T-helper 17 cell (primary cell): Measurements from ENCODE around the gene SLC16A5. TPM values are rescaled to one million over a fixed set of nuclear protein-coding genes. Genes with fewer than 3 reads are reported as not detected.
"Not testable (repeated sequence)": the region's sequence is repeated elsewhere in the genome, so short reads cannot be mapped to it uniquely, and the experiment has no call there.

ENCODE experiments used
- ATAC-seq: fragments of 150-1000 bp; cut with Tn5 transposase; 2 replicates; pipeline ENCODE4 v1.10.0; 2021; ENCODE audit warnings: mild to moderate bottlenecking, moderate library complexity
- DNase-seq, 3 donors: peaks; one replicate each; pipeline versions ENCODE4 v3.0.0 to v3.0.0-alpha.2; 2020 to 2021
- H3K9me3 ChIP-seq: one replicate; pipeline ENCODE4 v1.7.0; 2013; ENCODE audit warnings: low read length, mild to moderate bottlenecking; ENCODE audit not compliant: control insufficient read depth, poor library complexity, severe bottlenecking
- H3K27ac Mint-ChIP-seq: one replicate; pipeline ENCODE4 v1.8.0; 2022; ENCODE audit warnings: mild to moderate bottlenecking, moderate library complexity, mixed read lengths
- H3K27me3 Mint-ChIP-seq: one replicate; pipeline ENCODE4 v1.8.0; 2022; ENCODE audit warnings: mixed read lengths
- H3K36me3 Mint-ChIP-seq: one replicate; pipeline ENCODE4 v1.8.0; 2022; ENCODE audit warnings: low read depth, mixed read lengths
- H3K4me1 Mint-ChIP-seq: one replicate; pipeline ENCODE4 v1.8.0; 2022; ENCODE audit warnings: mild to moderate bottlenecking, mixed read lengths
- H3K4me3 Mint-ChIP-seq: one replicate; pipeline ENCODE4 v1.8.0; 2022; ENCODE audit warnings: mild to moderate bottlenecking, moderate library complexity, mixed read lengths
- total RNA-seq, 4 donors: library from RNA in 2 of 4; stranded (reverse) in 2 of 4; gene quantifications; one replicate each; pipeline ENCODE4 v1.2.3 and lab custom pipeline; 2022 to 2026

Gene SLC16A5
- total RNA-seq, 2 donors from 2014 or later: 11.7 to 14.9 TPM

DNA sequence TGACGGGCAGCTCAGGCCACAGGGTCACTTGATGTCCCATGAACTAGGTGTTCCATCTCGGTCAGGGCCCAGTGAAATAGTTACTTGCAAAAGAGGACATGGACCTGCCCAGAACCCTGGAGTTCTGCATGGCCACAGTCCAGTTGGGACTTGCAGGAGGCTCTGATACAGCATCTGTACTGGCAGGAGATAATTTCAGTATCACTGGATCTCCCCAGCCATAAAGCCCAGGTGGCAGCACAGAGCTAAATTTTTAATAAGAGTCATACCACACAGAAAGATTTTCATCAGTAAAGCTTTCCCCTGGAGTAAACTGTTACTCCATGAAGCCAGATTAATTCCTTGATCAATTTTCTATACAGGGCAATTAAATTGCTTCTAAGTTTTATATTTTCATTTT, 18.0 kb upstream of the SLC16A5 start:
- H3K9me3 ChIP-seq: no peaks in the 10 kb centered on the region
- peak; percentile 28 for ATAC-seq
- DNase-seq: no peak
- H3K36me3 Mint-ChIP-seq: no peaks in the 10 kb centered on the region
- no peak overlapping the region for H3K27ac Mint-ChIP-seq
- H3K4me1 Mint-ChIP-seq: peaks cover 23% of the 10 kb centered on the region
- H3K27me3 Mint-ChIP-seq: no peaks in the 10 kb centered on the region
- H3K4me3 Mint-ChIP-seq: no peak overlapping the region

DNA sequence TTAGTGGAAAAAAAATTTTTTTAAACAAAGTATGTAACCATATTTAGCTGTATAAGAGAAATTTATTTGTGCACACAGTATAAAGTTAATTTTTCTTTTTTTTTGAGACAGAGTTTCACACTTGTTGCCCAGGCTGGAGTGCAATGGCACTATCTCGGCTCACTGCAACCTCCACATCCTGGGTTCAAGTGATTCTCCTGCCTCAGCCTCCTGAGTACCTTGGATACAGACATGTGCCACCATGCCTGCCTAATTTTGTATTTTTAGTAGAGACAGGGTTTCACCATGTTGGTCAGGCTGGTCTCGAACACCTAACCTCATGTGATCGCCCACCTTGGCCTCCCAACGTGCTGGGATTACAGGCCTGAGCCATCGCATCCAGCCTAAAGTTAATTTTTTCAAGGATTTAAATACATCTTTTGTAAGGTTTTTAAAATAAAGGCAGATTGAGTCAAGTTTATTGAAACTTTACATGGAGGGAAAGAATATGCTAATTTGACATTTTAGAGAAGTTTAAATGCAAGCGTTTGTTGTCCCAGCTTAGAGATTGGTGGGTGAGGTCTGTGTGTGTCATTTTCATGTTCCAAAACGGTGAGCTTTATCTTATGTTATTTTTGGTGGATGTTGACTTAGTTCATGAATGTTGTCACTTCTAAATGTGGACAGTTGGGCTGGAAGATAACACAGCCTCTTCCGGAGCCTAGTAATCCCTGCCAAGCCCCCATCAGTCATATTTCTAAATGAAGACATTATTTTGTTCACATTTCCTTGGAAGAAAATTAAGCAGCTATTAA, 16.1 kb upstream of the SLC16A5 start:
- peaks cover 13% of the 10 kb centered on the region for H3K4me1 Mint-ChIP-seq
- H3K27me3 Mint-ChIP-seq, ATAC-seq, H3K36me3 Mint-ChIP-seq, H3K4me3 Mint-ChIP-seq, H3K9me3 ChIP-seq, DNase-seq: not testable (repeated sequence)
- peak overlapping the region; percentile 19 for H3K27ac Mint-ChIP-seq

DNA sequence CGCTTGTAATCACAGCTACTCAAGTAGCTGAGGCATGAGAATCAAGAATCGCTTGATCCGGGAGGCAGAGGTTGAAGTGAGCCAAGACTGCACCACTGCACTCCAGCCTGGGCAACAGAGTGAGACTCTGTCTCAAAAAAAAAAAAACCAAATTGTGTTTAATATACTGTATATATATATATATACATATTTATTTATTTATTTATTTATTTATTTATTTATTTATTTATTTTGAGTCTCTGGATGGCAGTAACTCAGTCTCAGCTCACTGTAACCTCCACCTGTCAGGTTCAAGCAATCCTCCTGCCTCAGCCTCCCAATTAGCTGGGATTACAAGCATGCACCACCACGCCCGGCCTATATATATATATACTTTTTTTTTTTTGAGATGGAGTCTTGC, 14.8 kb upstream of the SLC16A5 start:
- peaks cover 15% of the 10 kb centered on the region for H3K4me1 Mint-ChIP-seq
- H3K9me3 ChIP-seq, H3K4me3 Mint-ChIP-seq, H3K36me3 Mint-ChIP-seq, DNase-seq, H3K27me3 Mint-ChIP-seq, H3K27ac Mint-ChIP-seq, ATAC-seq: not testable (repeated sequence)

DNA sequence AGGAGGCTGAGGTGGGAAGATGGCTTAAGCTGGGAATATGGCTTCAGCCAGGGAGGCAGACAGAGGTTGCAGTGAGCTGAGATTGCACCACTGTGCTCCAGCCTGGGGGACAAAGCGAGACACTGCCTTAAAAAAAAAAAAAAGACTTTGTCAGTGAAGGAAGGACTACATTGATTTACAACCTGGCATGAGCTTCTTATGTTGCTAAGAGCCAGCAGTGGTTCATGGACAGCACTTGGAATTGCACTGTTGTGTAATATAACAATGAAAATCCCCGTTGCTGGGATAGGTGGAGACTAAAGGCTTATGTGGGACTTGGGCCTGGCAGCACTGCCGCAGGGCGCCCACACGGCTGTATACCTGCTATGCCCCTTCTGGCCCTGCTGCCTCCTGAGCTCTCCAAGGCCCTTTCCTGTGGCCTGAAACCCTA, 14.1 kb upstream of the SLC16A5 start:
- no peaks in the 10 kb centered on the region for H3K9me3 ChIP-seq
- ATAC-seq (no peak), DNase-seq (no peak)
- Mint-ChIP-seq H3K4me1 (peaks cover 13% of the 10 kb centered on the region), H3K27ac (no peak overlapping the region), H3K4me3 (no peak overlapping the region), H3K36me3 (no peaks in the 10 kb centered on the region), H3K27me3 (no peaks in the 10 kb centered on the region)

DNA sequence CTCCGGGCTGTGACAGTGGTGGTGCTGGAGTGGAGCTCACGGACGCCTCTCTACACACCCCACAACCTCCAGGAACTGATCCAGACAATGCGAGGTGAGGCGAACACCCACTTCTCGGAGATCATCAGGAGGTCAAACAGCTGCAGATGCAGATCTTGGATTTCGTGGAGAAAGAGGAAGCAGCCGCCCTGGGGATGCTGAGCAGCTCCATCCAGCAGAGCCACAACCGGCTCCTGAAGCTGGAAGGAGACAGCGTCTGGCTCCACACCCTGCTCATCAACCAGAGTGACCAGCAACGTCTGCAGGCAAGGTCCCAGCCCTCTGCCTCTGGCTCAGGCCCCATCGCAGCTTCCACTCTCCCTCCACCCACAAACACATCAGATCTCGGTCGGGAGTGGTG, 13.2 kb upstream of the SLC16A5 start:
- H3K4me3 Mint-ChIP-seq: no peak overlapping the region
- DNase-seq: no peak
- peaks cover 14% of the 10 kb centered on the region for H3K4me1 Mint-ChIP-seq
- H3K27me3 Mint-ChIP-seq: no peaks in the 10 kb centered on the region
- H3K36me3 Mint-ChIP-seq: no peaks in the 10 kb centered on the region
- no peak overlapping the region for H3K27ac Mint-ChIP-seq
- ATAC-seq: no peak
- no peaks in the 10 kb centered on the region for H3K9me3 ChIP-seq

DNA sequence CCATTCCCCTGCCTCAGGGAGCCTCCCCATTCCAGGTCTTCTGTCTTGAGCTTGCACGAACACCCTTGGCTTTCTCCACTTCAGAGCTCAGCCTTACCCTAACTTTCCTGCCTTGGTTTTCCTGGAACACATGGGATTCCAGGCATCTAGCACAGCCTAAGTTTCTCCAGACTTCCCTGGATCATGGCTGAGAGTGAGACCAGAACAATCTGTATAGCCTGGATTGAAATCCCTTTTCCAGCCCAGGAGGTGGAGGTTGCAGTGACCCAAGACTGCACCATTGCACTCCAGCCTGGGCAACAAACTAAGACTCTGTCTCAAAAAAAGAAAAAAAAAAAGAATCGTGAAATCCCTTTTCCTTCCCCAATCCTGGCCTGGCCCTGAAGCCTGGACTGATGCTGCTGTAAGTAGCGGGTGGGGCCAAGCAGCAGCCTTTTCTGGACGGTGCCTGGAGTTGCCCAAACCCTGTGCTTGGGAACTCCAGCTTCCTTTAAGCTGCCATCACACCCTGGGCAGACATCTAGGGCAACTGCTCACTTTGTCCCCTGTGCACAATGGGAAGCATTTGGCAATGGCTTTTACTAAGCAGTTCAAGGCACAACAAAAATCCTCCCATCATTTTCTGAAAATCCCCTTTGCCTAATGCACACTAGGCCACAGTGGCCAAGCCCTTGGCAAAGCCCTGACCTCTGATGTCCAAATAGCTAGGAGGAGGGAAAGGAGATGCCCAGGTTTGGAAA, 12.0 kb upstream of the SLC16A5 start:
- no peaks in the 10 kb centered on the region for H3K36me3 Mint-ChIP-seq
- H3K27me3 Mint-ChIP-seq: no peaks in the 10 kb centered on the region
- H3K27ac Mint-ChIP-seq: peak overlapping the region; percentile 14
- ATAC-seq (no peak), DNase-seq (no peak)
- no peaks in the 10 kb centered on the region for H3K9me3 ChIP-seq
- H3K4me3 Mint-ChIP-seq: no peak overlapping the region
- peaks cover 11% of the 10 kb centered on the region for H3K4me1 Mint-ChIP-seq

DNA sequence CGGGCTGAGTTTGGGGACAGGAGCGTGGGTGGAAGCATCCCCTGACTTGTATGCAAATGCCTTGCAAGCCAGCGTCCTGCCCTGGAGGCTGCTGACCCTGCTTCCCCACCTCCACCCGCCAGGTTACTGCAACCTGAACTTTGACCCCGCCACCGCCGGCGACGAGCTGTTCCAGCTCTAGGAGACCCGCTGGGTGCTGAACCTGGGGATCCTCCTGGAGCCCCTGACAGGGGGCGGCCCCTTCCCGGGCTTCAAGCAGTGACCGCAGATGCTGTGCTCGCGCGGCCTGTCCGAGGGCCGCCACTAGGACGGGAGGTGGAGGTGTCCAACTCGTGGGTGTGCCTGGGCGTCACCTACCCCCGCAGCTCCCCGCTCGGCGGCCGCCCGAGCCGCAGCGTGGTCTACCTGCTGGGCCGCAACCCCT, 10.7 kb upstream of the SLC16A5 start:
- no peaks in the 10 kb centered on the region for H3K27me3 Mint-ChIP-seq
- peak overlapping the region; percentile 21 for H3K27ac Mint-ChIP-seq
- H3K36me3 Mint-ChIP-seq: no peaks in the 10 kb centered on the region
- peak overlapping the region; percentile 80 for H3K4me3 Mint-ChIP-seq
- H3K9me3 ChIP-seq: no peaks in the 10 kb centered on the region
- ATAC-seq (no peak), DNase-seq (no peak)
- H3K4me1 Mint-ChIP-seq: peaks cover 12% of the 10 kb centered on the region

DNA sequence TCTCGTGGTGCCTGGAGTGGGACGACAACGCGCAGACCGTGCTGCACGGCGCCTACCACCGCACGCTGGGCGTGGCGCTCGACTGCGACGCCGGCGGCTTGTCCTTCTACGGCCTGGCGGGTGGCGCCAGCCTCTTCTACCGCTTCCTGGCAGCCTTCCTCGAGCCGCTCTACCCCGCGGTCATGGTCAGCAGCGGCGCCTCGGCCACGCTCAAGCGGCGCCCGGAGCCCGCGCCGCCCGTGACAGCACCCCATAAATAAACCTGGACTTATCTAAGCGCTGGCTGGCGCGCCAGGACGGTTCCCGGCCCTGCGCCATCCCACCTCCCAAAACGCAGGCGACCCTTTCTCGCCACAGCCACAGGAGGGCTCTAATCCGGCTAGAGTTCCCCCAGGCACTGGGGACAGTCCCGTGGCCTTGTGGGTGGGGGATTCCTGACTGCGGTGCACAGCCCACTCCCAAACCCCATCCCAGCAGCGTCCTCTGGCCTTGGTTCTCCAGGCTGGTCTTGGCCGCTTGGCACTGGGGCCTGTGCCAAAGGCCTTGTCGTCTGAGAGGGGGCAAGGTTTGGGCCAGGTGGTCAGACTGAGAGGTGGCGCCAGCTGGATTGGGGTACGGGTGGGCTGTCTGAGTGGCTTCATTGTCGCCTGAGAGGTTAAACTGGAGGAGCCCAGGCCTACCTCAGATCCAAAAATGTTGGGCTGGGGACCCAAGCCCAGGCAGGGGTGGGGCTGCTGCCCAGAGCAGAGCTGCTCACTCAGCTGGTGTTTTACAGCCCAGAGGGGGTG, 10.1 kb upstream of the SLC16A5 start:
- Mint-ChIP-seq H3K4me1 (peaks cover 15% of the 10 kb centered on the region), H3K27ac (peak overlapping the region; percentile 75), H3K27me3 (no peaks in the 10 kb centered on the region), H3K4me3 (peak overlapping the region; percentile 80), H3K36me3 (no peaks in the 10 kb centered on the region)
- H3K9me3 ChIP-seq: no peaks in the 10 kb centered on the region
- DNase-seq: peak in 2 of 3 donors; percentile 26 to 31
- ATAC-seq: peak; percentile 87

DNA sequence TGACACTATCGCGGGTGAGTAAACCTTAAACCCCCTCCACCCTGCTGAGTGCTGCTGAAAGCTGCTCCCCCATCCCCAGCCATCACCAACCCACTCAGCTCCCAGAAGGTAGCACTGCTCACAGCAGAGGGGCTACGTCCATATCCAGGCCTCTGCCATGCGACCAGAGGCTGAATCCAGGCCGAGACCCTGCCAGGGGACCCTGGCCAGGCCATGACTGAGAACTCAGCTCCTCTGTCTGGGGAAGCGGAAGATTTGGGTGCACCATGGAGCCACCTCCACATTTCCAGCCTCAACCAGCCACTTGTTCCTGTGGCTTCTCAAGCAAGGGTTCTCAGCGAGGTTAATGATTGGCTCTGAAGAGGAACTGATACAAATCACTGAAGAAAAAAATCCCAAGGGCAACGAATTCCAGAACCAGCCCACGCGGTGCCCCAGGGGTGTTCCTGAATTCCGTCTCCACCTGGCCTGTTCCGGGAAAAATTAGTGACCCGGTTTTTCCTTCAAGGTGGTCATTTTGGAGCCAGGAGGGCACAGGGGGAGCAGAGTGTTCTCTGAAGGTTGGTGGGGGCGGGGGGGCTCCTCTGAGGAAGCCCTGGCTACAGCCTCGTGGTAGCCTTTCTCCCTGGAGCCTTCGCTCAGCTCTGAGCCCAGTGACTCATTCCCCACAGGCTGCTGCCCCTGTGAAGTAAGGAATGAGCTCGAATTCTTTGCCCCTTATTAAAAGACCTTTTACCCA, 9.3 kb upstream of the SLC16A5 start:
- no peak for DNase-seq
- Mint-ChIP-seq H3K27ac (peak overlapping the region; percentile 75), H3K36me3 (no peaks in the 10 kb centered on the region), H3K27me3 (no peaks in the 10 kb centered on the region), H3K4me1 (peaks cover 16% of the 10 kb centered on the region), H3K4me3 (peak overlapping the region; percentile 31)
- no peaks in the 10 kb centered on the region for H3K9me3 ChIP-seq
- peak; percentile 16 for ATAC-seq

DNA sequence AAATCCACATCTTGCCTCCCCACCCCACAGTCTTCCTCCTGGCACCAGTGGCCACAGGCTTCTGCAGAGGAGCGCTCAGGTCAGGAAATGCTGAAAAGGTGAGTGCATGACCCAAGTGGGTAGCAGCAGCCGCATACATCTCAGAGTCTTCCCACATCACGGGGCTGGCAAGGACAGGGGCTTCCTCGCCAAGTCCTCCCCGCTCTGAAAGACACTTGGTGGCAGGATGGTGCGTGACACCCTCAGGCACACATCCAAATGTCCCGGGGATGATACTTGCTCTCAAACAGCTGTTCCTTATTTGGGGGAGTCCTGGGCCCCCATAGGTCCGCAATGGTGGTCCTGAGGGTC, 8.8 kb upstream of the SLC16A5 start:
- ATAC-seq (no peak), DNase-seq (no peak)
- no peaks in the 10 kb centered on the region for H3K36me3 Mint-ChIP-seq
- H3K27ac Mint-ChIP-seq: peak overlapping the region; percentile 3
- peaks cover 19% of the 10 kb centered on the region for H3K4me1 Mint-ChIP-seq
- peak overlapping the region; percentile 31 for H3K4me3 Mint-ChIP-seq
- no peaks in the 10 kb centered on the region for H3K27me3 Mint-ChIP-seq
- no peaks in the 10 kb centered on the region for H3K9me3 ChIP-seq

DNA sequence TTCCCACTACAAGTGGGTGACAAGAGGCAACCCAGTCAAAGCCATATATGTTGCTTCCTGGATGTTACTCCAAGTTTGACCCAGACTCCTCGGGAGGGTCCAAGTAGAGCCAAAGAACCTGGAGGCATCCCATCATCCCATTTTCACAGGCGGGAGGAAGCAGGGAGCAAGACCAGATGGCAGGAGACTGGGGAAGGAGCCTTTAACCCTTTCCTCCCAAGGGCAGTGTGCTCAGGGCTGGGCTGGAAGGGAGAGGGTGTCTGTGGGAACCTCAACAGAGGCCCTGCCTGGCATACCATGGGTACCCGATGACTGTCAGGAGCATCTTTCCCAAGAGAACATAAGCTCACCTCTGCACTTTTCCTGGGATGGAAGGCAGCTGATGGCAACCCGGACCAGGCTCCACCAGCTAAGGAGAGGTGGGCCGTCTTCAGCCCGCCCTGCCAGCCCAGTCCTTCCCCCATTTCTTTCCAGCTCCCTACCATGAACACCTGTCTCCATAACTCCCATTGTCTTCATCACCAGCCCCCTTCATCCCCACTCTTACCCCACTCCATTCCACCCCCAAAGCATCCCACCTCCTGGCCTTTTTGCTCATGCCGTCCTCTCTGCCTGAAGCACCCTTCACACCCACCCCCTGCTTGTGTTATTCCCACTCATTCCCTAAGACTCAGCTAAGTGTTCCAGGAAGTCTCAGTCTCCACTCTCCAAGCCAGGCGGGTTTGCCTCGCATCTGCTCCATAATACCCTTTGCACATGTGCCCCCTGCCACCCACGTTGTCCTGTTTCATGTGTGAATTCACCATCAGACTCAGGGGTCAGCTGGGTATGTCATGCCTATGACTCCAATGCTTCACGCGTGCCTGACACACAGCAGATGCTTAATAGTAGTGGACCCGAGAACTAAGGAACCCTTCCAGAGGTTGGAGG, 5.9 kb upstream of the SLC16A5 start:
- H3K27me3 Mint-ChIP-seq: no peaks in the 10 kb centered on the region
- DNase-seq (no peak), ATAC-seq (no peak)
- no peak overlapping the region for H3K27ac Mint-ChIP-seq
- H3K9me3 ChIP-seq: no peaks in the 10 kb centered on the region
- H3K4me1 Mint-ChIP-seq: peaks cover 28% of the 10 kb centered on the region
- no peaks in the 10 kb centered on the region for H3K36me3 Mint-ChIP-seq
- no peak overlapping the region for H3K4me3 Mint-ChIP-seq

DNA sequence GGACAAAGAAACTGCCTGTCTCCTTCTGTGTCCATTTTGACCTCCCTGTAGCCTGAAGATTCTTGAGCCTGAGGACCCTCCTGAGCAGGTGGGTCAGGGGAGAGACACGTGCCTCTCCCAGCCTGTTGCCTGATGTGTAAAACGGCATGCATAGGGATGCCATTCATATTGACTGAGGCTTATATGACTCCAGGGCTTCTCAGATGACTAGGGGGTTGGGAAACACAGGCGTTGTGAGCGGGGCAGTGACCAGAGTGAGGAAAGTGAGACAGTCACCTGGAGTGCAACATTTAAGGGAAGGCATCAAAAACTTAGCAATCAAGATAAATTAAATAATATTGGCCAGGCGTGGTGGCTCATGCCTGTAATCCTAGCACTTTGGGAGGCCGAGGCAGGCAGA, 5.1 kb upstream of the SLC16A5 start:
- Mint-ChIP-seq H3K4me1 (peaks cover 26% of the 10 kb centered on the region), H3K4me3 (no peak overlapping the region), H3K27ac (no peak overlapping the region), H3K36me3 (no peaks in the 10 kb centered on the region), H3K27me3 (no peaks in the 10 kb centered on the region)
- ATAC-seq: no peak
- H3K9me3 ChIP-seq: no peaks in the 10 kb centered on the region
- no peak for DNase-seq
